ENCODE data around the gene TRAPPC14.
A peak's percentile ranks its signal among the peaks of the same experiment; 100 is the strongest.

TRAPPC14 gene

GRCh38 chr7:100173806-100174495, 15.4 kb upstream of the TRAPPC14 start:
- DNase-seq: no peak

GRCh38 chr7:100171840-100172239, 13.3 kb upstream of the TRAPPC14 start:
- no peak for DNase-seq

- DNase-seq: peak; percentile 33
Observed at GRCh38 chr7:100171087-100171681, 12.7 kb upstream of the TRAPPC14 start.

GRCh38 chr7:100170101-100170897, 11.8 kb upstream of the TRAPPC14 start:
- no peak for DNase-seq

- no peak for DNase-seq
Observed at GRCh38 chr7:100169147-100169850, 10.8 kb upstream of the TRAPPC14 start.

GRCh38 chr7:100167912-100168323, 9.4 kb upstream of the TRAPPC14 start:
- no peak for DNase-seq

- no peak for DNase-seq
Observed at GRCh38 chr7:100166970-100167911, 8.7 kb upstream of the TRAPPC14 start.

GRCh38 chr7:100166317-100166940, 7.9 kb upstream of the TRAPPC14 start:
- no peak for DNase-seq

- DNase-seq: no peak
Observed at GRCh38 chr7:100163871-100164270, 5.3 kb upstream of the TRAPPC14 start.

- DNase-seq: no peak
Observed at GRCh38 chr7:100163006-100163531, 4.5 kb upstream of the TRAPPC14 start.

- DNase-seq: no peak
Observed at GRCh38 chr7:100160067-100160466, 1.5 kb upstream of the TRAPPC14 start.

GRCh38 chr7:100159099-100159623, 638 bp upstream of the TRAPPC14 start:
- no peak for DNase-seq

GRCh38 chr7:100157334-100158228, 942 bp downstream of the TRAPPC14 start:
- DNase-seq: no peak

- DNase-seq: no peak
Observed at GRCh38 chr7:100157069-100157333, 1.5 kb downstream of the TRAPPC14 start.

- no peak for DNase-seq
Observed at GRCh38 chr7:100156331-100157068, 2.0 kb downstream of the TRAPPC14 start.

GRCh38 chr7:100155553-100156317, 2.8 kb downstream of the TRAPPC14 start:
- DNase-seq: no peak

GRCh38 chr7:100154651-100155491, 3.7 kb downstream of the TRAPPC14 start:
- DNase-seq: no peak
